HEK293T (cell line): ENCODE data around the gene GNB5.

Source experiments
- HDGF ChIP-seq: fragments of 450-650 bp; IDR thresholded peaks from 2 replicates; pipeline ENCODE4 v1.6.1; 2017; ENCODE audit warnings: antibody characterized with exemption, borderline replicate concordance
- NFRKB ChIP-seq: fragments of 450-650 bp; IDR thresholded peaks from 2 replicates; pipeline ENCODE4 v1.6.1; 2016; ENCODE audit warnings: mild to moderate bottlenecking, moderate library complexity
- PKNOX1 ChIP-seq: fragments of 450-650 bp; IDR thresholded peaks from 2 replicates; pipeline ENCODE4 v1.6.1; 2016
- TARDBP ChIP-seq: fragments of 450-650 bp; IDR thresholded peaks from 2 replicates; pipeline ENCODE4 v1.6.1; 2016

- TF ChIP-seq HDGF (no peak), NFRKB (no peak), PKNOX1 (no peak), TARDBP (no peak)
Observed at GRCh38 chr15:52178765-52179164, 12.4 kb downstream of the GNB5 start.
